T-cell (primary cell): ENCODE results near the gene TAS1R1. TPM values are rescaled to one million over a fixed set of nuclear protein-coding genes. Genes with fewer than 3 reads are reported as not detected.

Experiments used
- ATAC-seq, 4 experiments: fragments of 200-7000 bp in 3 of 4; fragments of 150-1000 bp in 1 of 4; cut with Tn5 transposase; replicated peaks in 1 of 4; 1 replicate in 3 of 4; 2 replicates in 1 of 4; pipeline ENCODE4 v1.10.0; 2021; ENCODE audit warnings: moderate library complexity in 3 of 4, mild to moderate bottlenecking in 2 of 4, moderate number of reproducible peaks in 1 of 4
- CTCF ChIA-PET, 2 donors: fragments of 300-600 bp; sonication (Branson Sonifier 250); formaldehyde crosslinking; loops; one replicate each; lab custom pipeline; 2022; ENCODE audit warnings: antibody characterized with exemption in 2 of 2; lab: Charles Lee
- POLR2A ChIA-PET, 2 donors: fragments of 300-600 bp; sonication (Branson Sonifier 250); formaldehyde crosslinking; loops; one replicate each; lab custom pipeline; 2022; ENCODE audit warnings: antibody characterized with exemption in 2 of 2; lab: Charles Lee
- DNase-seq, 35 experiments: peaks; one replicate each; pipeline versions ENCODE4 v3.0.0 to v3.0.0-alpha.2; 2013 to 2023
- H3K27ac ChIP-seq: one replicate; pipeline ENCODE4 v1.5.1; 2013; ENCODE audit warnings: low read length
- H3K27me3 ChIP-seq, 2 experiments: replicated peaks in 1 of 2; 1 replicate in 1 of 2; 2 replicates in 1 of 2; pipeline versions ENCODE4 v1.6.1 to v1.7.0; 2013; ENCODE audit warnings: low read length in 1 of 2, mixed read lengths in 1 of 2; ENCODE audit not compliant: control insufficient read depth in 2 of 2, insufficient read depth in 2 of 2; ENCODE audit errors: extremely low read depth in 1 of 2
- H3K36me3 ChIP-seq, 2 donors: 1 replicate in 1 of 2; 2 replicates in 1 of 2; pipeline versions ENCODE4 v1.6.1 to v1.7.0; 2013; ENCODE audit warnings: low read length in 1 of 2; ENCODE audit not compliant: control insufficient read depth in 2 of 2, insufficient read depth in 1 of 2; ENCODE audit errors: extremely low read depth in 1 of 2
- H3K4me1 ChIP-seq, 2 experiments: 1 replicate in 1 of 2; 2 replicates in 1 of 2; pipeline versions ENCODE4 v1.6.1 to v1.7.0; 2013; ENCODE audit warnings: low read length in 2 of 2, mixed read lengths in 1 of 2; ENCODE audit not compliant: insufficient read depth in 2 of 2, control insufficient read depth in 1 of 2; ENCODE audit errors: extremely low read depth in 1 of 2
- H3K4me3 ChIP-seq, 2 donors: 1 replicate in 1 of 2; 2 replicates in 1 of 2; pipeline versions ENCODE4 v1.5.1 to v1.7.0; 2013; ENCODE audit warnings: mild to moderate bottlenecking in 2 of 2, low read length in 1 of 2, moderate library complexity in 1 of 2; ENCODE audit not compliant: control insufficient read depth in 1 of 2; ENCODE audit errors: extremely low read depth in 1 of 2
- H3K9me3 ChIP-seq: 2 replicates; pipeline ENCODE4 v1.7.0; 2013
- H3K27ac Mint-ChIP-seq, 2 donors: one replicate each; pipeline ENCODE4 v1.8.0; 2020 to 2021; ENCODE audit warnings: mild to moderate bottlenecking in 2 of 2, mixed read lengths in 2 of 2
- H3K27me3 Mint-ChIP-seq, 2 donors: one replicate each; pipeline ENCODE4 v1.8.0; 2021 to 2022; ENCODE audit warnings: mixed read lengths in 2 of 2
- H3K36me3 Mint-ChIP-seq: one replicate; pipeline ENCODE4 v1.8.0; 2021; ENCODE audit warnings: mixed read lengths
- H3K4me1 Mint-ChIP-seq, 3 donors: one replicate each; pipeline ENCODE4 v1.8.0; 2020 to 2022; ENCODE audit warnings: mixed read lengths in 3 of 3, mild to moderate bottlenecking in 1 of 3
- H3K4me3 Mint-ChIP-seq, 3 donors: one replicate each; pipeline ENCODE4 v1.8.0; 2020 to 2022; ENCODE audit warnings: mild to moderate bottlenecking in 3 of 3, mixed read lengths in 3 of 3, moderate library complexity in 3 of 3
- H3K9me3 Mint-ChIP-seq, 3 donors: one replicate each; pipeline ENCODE4 v1.8.0; 2020 to 2022; ENCODE audit warnings: mixed read lengths in 3 of 3
- WGBS: methylation state at CpG from one replicate; pipeline ENCODE4 v1.1.5; 2013; ENCODE audit warnings: missing lambda C conversion rate; ENCODE audit not compliant: insufficient coverage; 5-methylcytosine and 5-hydroxymethylcytosine counted together
- total RNA-seq, 35 experiments: library from RNA in 6 of 35; stranded (reverse) in 6 of 35; fragments of 120-200 nt in 1 of 35; gene quantifications; one replicate each; pipeline versions ENCODE4 v1.2.1 to v1.2.4 and lab custom pipeline; 2013 to 2026

Gene TAS1R1
- total RNA-seq, 5 donors from 2014 or later (not counting 1 experiment from before 2014, with no cell fraction given) = not detected

GRCh38 chr1:6622396-6623152 lies 67.5 kb downstream of the TAS1R1 start:
- H3K9me3 ChIP-seq = no peaks in the 10 kb centered on the region
- CTCF ChIA-PET = no interaction called here
- no peak for ATAC-seq
- Mint-ChIP-seq H3K9me3 (no peaks in the 10 kb centered on the region), H3K36me3 (peaks cover 11% of the 10 kb centered on the region), H3K4me1 (peaks cover 19 to 28% (median 25%) of the 10 kb centered on the region in 3 donors), H3K27me3 (no peaks in the 10 kb centered on the region), H3K4me3 (no peak overlapping the region), H3K27ac (peak overlapping the region in 1 of 2 donors; percentile 28)
- no peak for DNase-seq
- H3K4me3 ChIP-seq = no peak overlapping the region
- WGBS = 98% methylated on average over 5 of the region's 10 CpGs
- POLR2A ChIA-PET = no interaction called here
- peaks cover 14 to 21% of the 10 kb centered on the region in 2 donors for H3K36me3 ChIP-seq
- H3K27me3 ChIP-seq = no peaks in the 10 kb centered on the region
- peaks cover 2 to 25% of the 10 kb centered on the region in 2 experiments for H3K4me1 ChIP-seq
- H3K27ac ChIP-seq = no peak overlapping the region

- Histone ChIP-seq H3K27ac (no peak overlapping the region), H3K4me1 (peaks cover 2 to 33% of the 10 kb centered on the region in 2 experiments), H3K4me3 (no peak overlapping the region), H3K27me3 (no peaks in the 10 kb centered on the region), H3K36me3 (peaks cover 14 to 29% of the 10 kb centered on the region in 2 donors), H3K9me3 (no peaks in the 10 kb centered on the region)
- H3K9me3 Mint-ChIP-seq = no peaks in the 10 kb centered on the region
- ChIA-PET POLR2A (no interaction called here), CTCF (interaction anchor here in 1 of 2 donors (1.2 kb wide), 1 partner anchor 20 kb away, joined by 4 read pairs; the partner anchor contains the start of gene KLHL21)
- H3K4me1 Mint-ChIP-seq = peaks cover 25 to 34% (median 31%) of the 10 kb centered on the region in 3 donors
- peaks cover 12% of the 10 kb centered on the region for H3K36me3 Mint-ChIP-seq
- no peaks in the 10 kb centered on the region for H3K27me3 Mint-ChIP-seq
- no peak overlapping the region for H3K27ac Mint-ChIP-seq
- WGBS = 90% methylated on average over 12 of the region's 14 CpGs
- DNase-seq (no peak), ATAC-seq (no peak)
- peak overlapping the region in 2 of 3 donors; percentile 32 to 85 for H3K4me3 Mint-ChIP-seq
These were observed 68.3 kb downstream of the TAS1R1 start for GRCh38 chr1:6623269-6623965.

GRCh38 chr1:6624710-6625583 lies 69.8 kb downstream of the TAS1R1 start, which contains the start of gene THAP3:
Gene THAP3 (plus strand): TSS chr1:6624868. CDS start chr1:6625219, 351 bp downstream.
- WGBS = 3% methylated on average over 64 of the region's 73 CpGs

GRCh38 chr1:6625584-6626149 lies 70.6 kb downstream of the TAS1R1 start:
- H3K4me1 Mint-ChIP-seq = peaks cover 25 to 36% (median 34%) of the 10 kb centered on the region in 3 donors
- CTCF ChIA-PET = interaction anchor here (0.5 to 1.2 kb wide), 4 partner anchors 46 to 419 kb away, joined by 3 to 9 read pairs (median 6); partner anchors contain the start of gene ZBTB48 (in 1 of the 2)
- Histone ChIP-seq H3K9me3 (no peaks in the 10 kb centered on the region), H3K4me1 (peaks cover 2 to 33% of the 10 kb centered on the region in 2 experiments), H3K4me3 (peak overlapping the region; percentile 55 to 71), H3K27me3 (no peaks in the 10 kb centered on the region), H3K27ac (no peak overlapping the region), H3K36me3 (peaks cover 14 to 40% of the 10 kb centered on the region in 2 donors)
- ATAC-seq (no peak), DNase-seq (peak in 2 of 35 experiments; percentile 5 to 9)
- H3K27me3 Mint-ChIP-seq = no peaks in the 10 kb centered on the region
- peaks cover 19% of the 10 kb centered on the region for H3K36me3 Mint-ChIP-seq
- WGBS = 3% methylated on average over 15 of the region's 32 CpGs
- POLR2A ChIA-PET = no interaction called here
- H3K27ac Mint-ChIP-seq = peak overlapping the region; percentile 55 to 74
- H3K4me3 Mint-ChIP-seq = peak overlapping the region; percentile 85 to 93 (median 85)
- no peaks in the 10 kb centered on the region for H3K9me3 Mint-ChIP-seq

More at GRCh38 chr1:6624710-6625583, 69.8 kb downstream of the TAS1R1 start, which contains the start of gene THAP3:
- POLR2A ChIA-PET = no interaction called here
- H3K9me3 Mint-ChIP-seq = no peaks in the 10 kb centered on the region
- peaks cover 2 to 33% of the 10 kb centered on the region in 2 experiments for H3K4me1 ChIP-seq
- no peaks in the 10 kb centered on the region for H3K9me3 ChIP-seq
- no peaks in the 10 kb centered on the region for H3K27me3 ChIP-seq
- CTCF ChIA-PET = interaction anchor here (0.7 to 1.2 kb wide), 5 partner anchors 22 to 132 kb away, joined by 3 to 9 read pairs (median 5); partner anchors contain the start of genes KLHL21 (in 1 of the 2) and ZBTB48 (in 1 of the 2)
- peaks cover 14 to 39% of the 10 kb centered on the region in 2 donors for H3K36me3 ChIP-seq
- peak within 1 kb of the TSS; percentile 85 to 93 (median 85) for H3K4me3 Mint-ChIP-seq
- peak; percentile 97 to 99 (median 97) for ATAC-seq
- DNase-seq = peak; percentile 76 to 94 (median 88)
- H3K4me1 Mint-ChIP-seq = peaks cover 25 to 36% (median 33%) of the 10 kb centered on the region in 3 donors
- H3K36me3 Mint-ChIP-seq = peaks cover 18% of the 10 kb centered on the region
- peak within 1 kb of the TSS; percentile 32 for H3K27ac ChIP-seq
- H3K27me3 Mint-ChIP-seq = no peaks in the 10 kb centered on the region
- peak within 1 kb of the TSS; percentile 74 to 77 for H3K27ac Mint-ChIP-seq
- peak within 1 kb of the TSS; percentile 55 to 71 for H3K4me3 ChIP-seq

GRCh38 chr1:6627031-6627430 lies 71.9 kb downstream of the TAS1R1 start:
- Mint-ChIP-seq H3K4me3 (peak overlapping the region; percentile 85 to 93 (median 85)), H3K9me3 (no peaks in the 10 kb centered on the region), H3K27ac (peak overlapping the region in 1 of 2 donors; percentile 34), H3K36me3 (peaks cover 19% of the 10 kb centered on the region), H3K4me1 (peaks cover 25 to 36% (median 34%) of the 10 kb centered on the region in 3 donors), H3K27me3 (no peaks in the 10 kb centered on the region)
- Histone ChIP-seq H3K27me3 (no peaks in the 10 kb centered on the region), H3K4me1 (peaks cover 2 to 33% of the 10 kb centered on the region in 2 experiments), H3K36me3 (peaks cover 4 to 34% of the 10 kb centered on the region in 2 donors), H3K27ac (no peak overlapping the region), H3K9me3 (no peaks in the 10 kb centered on the region), H3K4me3 (no peak overlapping the region)
- DNase-seq (no peak), ATAC-seq (no peak)
- CTCF ChIA-PET = no interaction called here
- POLR2A ChIA-PET = interaction anchor here in 1 of 2 donors (0.6 kb wide), 1 partner anchor 72 kb away, joined by 3 read pairs; the partner anchor contains the start of gene TAS1R1
- WGBS = 99% methylated on average over 7 of the region's 9 CpGs
